GM19455 (cell line): ENCODE data around the gene MAN1C1.

Experiments
- ATAC-seq: cut with Tn5 transposase; IDR thresholded peaks from one replicate; pipeline ENCODE4 v1.9.1; 2021; ENCODE audit not compliant: unreplicated experiment

The MAN1C1 gene

DNA sequence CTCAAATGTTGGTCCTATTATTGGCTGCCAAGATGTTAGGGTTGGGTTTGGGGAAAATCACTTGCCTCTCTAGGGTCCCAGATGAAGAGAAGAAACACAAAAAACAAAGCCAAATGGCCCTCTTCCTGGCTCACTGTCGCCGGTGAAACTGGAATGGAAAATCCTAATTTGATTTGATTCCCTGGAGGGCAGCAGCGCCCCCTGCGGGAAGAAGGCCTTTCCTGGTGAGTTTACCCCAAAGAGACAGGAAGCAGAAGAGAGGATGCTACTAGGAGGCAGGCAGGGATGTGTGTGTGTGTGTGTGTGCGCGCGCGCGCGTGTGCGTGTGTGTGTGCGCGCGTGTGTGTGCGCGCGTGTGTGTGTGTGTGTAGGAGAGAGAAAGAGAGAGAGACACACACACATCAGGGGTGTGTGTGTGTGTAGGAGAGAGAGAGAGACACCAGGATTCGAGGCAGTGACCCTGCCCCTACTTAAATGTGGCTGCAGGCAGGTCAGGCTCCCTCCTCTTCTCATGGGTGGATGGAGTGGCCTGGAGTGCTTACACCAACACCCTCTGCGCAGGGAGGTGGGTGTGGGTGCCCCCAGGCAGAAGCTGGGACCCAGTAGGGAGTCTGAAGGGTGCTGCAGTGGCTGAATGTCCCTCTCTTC is 180.3 kb downstream of the MAN1C1 start:
- ATAC-seq, result no peak

DNA sequence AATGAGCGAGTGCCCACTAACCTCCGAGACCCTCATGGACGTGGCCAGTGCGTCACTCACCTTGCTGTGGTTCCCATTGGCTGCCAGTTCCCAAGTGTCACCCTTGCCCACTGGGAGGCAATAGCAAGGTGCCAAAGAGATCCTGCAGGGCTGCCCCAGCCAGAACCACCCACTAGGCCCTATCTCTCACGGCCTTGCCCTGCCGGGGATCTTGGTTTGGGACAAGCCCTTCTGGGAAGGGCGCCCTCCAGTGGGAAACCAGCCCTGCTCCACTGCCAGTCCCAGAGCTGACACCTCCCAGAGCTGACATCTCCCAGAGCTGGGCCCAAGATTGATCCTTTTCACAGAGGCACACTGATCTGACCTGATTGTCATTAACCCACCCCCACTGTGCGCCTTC is 181.3 kb downstream of the MAN1C1 start:
- ATAC-seq, result no peak

DNA sequence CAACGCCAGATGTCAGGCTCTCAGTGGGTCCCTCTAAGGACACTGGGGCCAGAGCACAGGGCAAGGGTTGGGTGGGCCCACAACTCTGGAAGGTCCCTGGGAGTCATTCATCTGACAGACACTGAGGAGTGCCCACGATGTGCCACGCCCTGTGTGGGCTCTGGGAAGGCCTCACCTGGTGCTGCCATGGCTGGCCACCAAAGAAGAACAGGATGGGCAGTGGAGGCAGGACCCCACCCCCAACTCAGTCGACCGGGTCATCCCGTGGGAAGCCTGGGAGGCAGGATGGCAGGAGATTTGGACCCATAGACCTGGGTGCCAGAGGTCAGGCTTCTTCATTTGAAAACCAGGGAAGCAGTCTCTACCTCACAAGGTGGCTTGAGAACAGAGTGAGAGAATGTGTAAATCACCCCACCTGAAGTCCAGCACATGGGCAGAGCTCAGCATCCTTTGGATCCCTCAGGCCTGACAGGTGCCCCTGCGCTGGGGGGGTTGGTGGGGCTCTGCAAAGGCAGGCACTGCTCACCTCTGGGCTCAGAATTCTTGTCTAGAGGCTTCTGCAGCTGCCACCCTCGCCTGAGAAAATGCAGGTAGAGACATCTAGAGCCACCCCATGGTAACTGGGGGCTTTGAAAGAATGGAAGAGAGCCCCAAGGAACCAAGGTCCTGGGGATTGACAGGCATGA is 182.2 kb downstream of the MAN1C1 start:
- no peak for ATAC-seq

DNA sequence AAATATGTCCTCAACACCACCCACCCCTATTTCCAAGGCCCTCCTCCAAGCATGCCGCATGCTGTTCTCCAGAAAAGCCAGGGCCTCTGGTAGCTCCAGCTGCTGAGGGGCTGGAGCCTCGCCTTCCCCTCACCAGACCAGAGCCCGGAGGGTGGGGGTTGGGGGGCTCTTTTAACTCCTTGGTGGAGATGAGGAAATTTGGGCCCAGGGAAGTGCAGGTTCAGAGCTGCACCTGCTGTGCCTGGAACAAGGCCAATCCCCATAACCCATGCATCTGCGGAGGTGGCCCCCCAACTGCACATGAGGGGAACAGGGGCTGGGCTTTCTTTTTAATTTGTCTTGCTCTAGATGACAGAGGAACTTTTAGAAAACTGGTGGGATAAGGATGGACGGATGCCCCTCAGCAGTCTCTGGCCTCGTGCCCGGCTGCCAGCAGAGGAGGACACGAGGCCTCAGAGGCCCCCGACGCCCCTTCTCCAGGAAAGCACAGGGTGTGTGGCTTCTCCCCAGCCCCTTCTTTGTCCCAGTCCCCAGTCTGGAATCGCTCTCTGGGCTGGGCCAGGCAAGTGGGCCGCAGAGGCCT is 182.9 kb downstream of the MAN1C1 start:
- ATAC-seq, result no peak

DNA sequence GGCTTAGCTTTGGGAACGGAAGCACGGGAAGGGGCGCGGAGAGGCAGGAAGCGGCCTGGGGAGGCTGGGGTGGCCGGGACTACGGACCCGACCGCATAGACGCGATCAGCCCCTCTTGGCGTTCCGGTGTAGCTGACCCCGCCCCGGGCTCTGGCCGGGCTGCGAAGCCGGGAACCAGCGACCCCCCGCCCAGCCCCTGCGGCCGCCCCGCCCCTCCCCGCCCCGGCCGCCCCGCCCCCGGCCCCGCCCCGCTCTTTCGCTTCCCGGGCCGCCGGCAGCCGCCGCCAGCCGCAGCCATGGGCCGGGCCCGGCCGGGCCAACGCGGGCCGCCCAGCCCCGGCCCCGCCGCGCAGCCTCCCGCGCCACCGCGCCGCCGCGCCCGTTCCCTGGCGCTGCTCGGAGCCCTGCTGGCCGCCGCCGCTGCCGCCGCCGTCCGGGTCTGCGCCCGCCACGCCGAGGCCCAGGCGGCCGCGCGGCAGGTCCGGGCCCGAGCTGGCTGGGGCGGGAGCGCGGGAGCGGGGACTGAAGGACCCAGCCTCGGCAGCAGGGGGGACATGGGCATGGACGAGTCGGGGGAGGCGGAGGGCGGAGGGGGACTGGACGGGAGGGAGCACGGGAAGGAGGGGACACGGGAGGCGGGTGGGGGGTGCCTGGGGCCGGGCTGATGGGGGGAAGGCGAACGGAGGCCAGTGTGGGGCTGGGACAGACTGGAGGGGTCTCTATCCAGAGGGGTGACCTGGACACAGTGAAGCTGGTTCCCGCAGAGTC is 183.5 kb downstream of the MAN1C1 start, which contains the start of gene SELENON:
SELENON (plus strand) TSS at position 259 of the 768 bp plus-strand sequence; CDS start at position 297, 38 bp downstream.
- no peak for ATAC-seq

DNA sequence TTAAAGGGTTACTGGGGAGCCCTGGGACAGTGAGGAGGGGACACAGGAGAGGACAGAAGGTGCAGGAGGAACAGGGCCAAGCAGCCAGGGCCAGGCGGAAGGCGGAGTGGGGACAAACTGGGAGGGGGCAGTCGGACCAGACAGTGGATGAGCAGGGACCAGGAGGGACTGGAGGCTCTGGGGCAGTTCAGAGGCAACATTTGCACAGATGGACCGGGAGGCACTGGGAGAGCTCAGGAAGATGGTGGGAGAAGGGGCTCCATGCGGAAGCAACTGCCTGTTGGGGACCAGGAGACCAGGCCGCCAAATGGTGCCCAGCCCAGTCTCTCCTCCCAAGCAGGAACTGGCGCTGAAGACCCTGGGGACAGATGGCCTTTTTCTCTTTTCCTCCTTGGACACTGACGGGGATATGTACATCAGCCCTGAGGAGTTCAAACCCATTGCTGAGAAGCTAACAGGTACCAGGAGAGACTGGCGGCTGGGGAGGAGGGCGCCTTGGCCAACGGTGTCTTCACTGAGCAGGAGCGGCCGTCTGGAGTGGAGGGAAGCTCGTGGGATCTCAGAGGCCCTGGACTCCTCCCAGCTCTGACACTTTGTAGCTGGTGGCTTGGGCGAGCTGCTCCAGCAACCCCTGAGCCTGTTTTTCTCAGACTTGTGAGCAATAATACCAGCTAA is 184.2 kb downstream of the MAN1C1 start:
- ATAC-seq, result no peak

DNA sequence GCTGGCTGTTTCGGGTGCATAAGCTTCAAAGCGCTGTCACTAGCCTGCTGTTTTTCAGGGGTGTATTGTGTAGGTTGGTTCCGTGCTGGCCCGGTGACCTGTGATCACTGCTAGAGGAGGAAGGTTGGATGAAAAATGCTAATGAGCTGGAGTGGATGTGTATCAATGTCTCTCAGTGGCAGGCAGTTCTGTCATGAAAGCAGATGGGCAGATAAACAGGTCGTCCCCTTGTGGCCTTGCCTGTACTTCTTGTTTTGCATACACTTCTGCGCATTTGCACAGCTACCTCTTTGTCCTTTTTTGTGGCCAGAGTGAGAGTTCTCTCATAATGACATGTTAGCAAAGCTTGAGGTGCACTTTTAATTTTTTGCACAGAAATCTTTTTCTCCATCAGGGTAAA is 186.3 kb downstream of the MAN1C1 start:
- no peak for ATAC-seq

DNA sequence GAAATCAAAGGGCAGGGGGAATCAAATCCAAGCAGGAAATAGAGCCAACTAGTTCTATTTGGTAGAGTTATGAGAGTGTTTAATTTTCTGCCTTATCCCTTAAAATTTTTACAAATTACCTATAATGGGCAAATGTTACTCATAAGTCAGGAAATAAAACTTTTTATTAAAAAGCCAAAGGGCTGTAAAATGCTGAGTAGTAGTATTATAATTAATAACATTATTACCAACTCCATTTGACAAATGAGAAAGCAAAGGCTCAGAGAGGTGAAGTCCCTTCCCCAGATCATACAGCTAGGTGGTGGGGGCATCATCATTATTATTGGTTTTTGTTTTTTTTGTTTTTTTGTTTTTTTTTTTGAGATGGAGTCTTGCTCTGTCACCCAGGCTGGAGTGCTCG is 186.8 kb downstream of the MAN1C1 start:
- no peak for ATAC-seq

DNA sequence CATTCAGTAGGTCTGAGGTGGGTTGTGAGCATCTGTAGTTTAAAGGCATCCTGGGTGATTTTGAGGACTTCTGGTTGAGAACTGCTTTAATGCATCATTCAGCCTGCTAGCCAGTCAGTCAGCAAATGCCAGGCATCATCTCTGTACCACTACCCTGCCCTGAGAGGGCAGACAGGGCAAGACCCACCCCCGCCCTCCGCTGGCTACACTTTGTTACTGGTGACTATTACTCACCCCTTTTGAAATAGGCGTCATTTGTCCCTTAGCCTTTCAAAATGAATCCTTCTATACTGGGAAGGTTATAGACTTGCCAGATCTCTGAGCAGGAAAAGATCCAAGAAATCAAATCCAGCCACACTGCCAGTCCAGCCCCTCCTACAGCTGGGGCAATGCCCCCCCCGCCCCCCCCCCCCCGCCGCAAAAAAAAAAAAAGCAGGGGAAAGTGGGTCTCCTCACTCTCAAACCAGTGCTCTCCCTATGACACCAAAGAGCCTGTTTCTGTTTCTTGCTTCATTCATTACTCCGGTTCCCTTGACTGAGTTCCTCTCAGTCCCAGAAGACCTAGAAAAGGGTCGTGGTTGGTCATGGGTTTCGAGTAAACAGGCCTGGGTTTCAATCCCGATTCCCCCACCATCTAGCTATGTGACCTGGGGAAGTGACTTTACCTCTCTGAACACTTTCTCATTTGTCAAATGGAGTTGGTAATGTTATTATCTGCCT is 187.8 kb downstream of the MAN1C1 start:
- peak; percentile 56 for ATAC-seq

DNA sequence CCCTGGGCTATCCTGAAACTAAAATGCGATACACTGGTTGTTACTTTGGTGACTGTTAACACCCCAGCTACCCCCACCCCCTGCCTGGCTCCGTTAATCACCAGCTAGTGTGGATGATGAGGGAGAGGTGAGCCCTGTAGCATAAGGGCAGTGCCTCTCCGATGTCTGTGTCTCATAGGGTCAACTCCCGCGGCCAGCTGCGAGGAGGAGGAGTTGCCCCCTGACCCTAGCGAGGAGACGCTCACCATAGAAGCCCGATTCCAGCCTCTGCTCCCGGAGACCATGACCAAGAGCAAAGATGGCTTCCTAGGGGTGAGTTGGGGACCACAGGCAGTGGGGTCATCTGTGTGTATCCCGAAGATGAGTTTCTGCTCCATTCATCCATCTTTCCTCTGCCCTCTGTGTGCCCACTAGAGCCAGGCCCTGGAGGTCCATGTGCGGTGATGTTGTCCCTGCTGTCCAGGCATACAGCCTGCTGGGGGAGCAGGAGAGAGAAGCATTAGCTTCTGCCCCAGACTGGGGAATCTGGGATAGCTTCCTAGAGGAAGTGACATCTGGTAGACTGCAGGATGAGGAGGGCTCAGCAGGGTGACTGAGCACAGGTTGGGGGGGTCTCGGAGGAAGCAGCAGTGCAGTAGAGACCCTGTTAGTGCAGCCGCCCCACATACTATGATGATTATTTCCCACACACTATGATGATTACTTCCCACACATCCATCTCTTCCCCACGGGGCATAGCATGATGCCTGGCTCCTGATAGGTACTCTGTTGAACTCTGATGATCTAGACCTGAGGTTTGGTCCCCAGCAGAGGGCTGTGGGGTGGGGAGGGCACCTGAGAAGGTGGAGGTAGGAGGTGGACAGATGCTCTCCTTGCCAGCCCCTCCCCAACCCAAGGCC is 188.6 kb downstream of the MAN1C1 start:
- ATAC-seq, result no peak

DNA sequence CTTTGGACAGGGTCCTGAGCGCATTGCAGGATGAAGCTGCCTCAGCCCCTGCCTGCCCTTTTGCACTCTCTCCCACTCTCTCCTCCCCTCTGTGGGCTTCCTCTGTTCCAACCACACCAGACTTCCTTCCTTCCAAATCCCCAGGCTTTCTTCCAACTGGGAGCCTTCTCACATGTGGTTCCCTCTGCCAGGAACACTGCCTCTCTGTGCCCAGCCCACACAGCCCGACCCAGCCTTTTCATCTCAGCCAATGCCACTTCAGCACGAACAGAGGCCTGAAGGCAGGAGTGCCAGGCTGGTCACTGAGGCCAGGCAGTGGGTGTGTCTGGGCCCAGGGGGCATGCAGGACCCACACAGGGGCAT is 189.3 kb downstream of the MAN1C1 start:
- no peak for ATAC-seq

DNA sequence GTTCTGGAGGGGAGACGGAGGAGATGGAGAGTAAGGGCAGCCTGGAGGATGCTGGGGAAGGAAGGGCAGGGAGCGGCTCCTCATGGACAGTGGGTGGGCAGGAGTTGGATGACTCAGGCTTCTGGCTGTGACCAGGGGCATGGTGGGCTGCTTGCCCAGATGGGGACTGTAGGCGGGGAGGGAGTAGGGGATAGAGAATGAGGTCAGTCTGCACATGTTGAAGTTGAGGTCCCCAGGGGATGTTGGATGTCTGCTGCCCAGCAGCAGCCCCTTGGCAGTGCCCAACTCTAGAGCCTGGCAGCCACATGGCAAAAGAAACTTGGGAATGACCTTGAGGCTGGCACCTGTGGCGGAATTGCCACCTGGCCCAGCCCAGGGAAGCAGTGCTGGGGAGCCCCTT is 189.8 kb downstream of the MAN1C1 start:
- ATAC-seq, result no peak

DNA sequence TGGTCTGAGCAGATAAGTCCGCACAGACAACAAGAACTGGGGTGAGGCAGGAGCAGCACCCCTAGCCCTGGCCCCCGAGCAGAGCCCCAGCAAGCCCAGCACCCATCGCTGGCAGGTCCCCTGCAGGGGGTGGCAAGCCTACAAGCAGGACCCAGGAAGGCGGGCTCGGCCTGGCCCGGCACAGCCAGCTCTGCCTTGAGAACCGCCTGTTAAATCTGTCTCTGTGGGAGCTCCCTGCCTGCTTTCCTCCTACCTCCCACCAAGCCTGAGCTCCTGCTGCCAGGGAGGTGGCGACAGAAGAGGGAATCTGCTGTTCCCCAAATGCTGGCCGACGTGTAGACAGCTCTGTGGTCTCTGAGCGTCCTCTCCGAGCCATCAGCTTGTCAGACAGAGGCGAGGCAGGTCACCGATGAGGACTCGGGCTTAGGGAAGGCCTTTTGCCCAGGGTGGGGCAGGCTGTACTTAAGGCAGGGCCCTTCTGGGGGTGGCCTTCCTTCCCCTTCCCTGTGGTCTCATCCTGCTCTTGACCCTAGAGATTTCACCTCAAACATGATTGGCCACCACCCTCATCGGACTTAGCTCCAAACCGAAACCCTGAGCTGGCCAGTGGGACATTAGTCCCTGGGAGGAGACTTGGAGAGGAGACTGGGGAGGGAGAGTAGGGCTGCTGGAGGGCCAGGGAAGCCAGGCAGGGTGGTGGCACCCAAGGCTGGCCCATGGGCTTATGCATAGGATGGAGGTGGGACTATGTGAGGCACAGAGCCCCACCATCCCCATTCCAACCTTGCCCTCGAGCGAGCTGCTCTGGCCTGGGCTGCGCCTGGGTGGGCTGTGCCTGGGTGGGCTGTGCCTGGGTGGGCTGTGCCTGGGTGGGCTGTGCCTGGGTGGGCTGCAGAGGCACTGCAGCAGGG is 191.1 kb downstream of the MAN1C1 start:
- ATAC-seq, result no peak

DNA sequence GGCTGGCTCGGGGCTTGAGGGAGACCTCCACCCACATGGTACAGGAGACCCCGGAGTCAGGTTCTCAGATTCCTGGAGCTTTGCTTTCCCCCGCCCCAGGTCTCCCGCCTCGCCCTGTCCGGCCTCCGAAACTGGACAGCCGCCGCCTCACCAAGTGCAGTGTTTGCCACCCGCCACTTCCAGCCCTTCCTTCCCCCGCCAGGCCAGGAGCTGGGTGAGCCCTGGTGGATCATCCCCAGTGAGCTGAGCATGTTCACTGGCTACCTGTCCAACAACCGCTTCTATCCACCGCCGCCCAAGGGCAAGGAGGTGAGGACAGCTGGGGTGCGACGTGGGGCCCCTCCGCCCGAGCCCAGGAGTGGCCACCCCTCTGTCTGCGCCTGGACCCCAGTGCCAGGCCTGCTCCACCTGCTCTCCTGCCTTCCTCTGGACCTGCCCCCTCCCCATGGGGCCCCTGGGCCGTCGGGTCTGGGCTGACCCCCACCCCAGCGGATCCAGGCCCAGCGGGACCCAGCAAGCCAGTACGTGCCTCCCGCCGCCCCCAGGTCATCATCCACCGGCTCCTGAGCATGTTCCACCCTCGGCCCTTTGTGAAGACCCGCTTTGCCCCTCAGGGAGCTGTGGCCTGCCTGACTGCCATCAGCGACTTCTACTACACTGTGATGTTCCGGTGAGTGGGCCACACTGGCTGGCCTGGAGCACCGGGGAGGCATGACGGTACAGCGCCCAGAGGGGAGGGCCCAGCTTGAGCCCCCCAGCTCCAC is 192.1 kb downstream of the MAN1C1 start:
- no peak for ATAC-seq

DNA sequence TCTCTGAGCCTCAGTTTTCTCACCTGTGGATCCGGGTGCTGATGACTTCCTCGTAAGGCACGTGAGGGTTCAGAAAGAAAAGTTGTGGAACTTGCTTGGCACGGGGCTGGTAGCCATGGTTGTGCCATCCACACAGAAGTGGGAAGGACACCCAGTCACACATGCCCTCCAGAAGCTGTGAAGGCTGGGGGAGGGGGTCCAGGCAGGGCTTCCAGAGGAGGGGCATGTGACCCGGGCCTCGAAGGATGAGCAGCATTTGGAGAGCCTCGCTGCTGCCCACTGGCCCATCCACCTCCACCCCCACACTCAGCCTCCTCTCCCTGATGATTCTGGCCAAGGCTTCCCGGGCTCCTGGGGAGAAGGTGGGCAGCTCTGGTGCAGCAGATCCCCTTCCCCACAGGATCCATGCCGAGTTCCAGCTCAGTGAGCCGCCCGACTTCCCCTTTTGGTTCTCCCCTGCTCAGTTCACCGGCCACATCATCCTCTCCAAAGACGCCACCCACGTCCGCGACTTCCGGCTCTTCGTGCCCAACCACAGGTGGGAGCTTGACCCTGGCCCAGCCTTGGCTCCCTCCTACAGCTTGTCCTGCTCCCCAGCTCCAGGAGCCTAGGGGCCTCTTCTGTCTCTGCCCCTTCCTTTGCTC is 192.8 kb downstream of the MAN1C1 start:
- no peak for ATAC-seq

DNA sequence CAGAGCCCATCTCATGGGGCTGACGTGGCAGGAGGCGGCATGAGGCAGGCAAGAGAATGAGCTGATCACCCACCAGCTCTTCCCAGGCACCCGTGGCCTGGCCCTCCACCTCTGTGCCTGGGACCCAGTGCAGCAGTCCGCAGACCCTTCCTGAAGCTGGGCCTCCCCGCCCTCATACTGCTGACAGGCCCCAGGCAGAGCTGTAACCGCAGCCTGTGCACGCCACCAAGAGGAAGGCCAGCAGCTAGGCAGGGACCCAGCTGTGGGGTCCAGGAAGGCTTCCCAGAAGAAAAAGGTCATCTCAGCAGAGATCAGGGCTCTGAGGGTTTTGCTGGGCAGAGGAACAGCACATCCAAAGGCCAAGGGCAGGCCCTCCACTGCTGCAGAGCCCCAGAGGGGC is 193.3 kb downstream of the MAN1C1 start:
- no peak for ATAC-seq
